ENCODE measurements around the gene GUCA1A.

DNA sequence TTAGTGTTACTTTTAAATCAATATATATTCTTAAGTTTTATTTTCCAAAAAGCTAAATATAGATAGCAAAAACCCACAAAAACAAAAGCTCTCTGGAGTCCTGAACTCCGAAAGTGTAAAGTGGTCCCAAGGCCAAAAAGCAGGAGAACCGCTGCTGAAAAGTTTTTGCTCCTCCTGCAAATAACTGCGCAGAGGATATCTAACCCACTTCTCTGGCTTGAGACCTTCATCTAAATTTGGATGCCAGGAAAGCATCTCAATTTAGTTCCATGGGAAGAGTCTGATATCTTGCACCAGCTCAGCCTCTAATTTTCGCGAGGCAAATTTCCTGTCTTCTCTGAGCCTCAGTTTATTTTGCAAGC is 44.0 kb downstream of the GUCA1A start:
- TF ChIP-seq, protein P1, sequence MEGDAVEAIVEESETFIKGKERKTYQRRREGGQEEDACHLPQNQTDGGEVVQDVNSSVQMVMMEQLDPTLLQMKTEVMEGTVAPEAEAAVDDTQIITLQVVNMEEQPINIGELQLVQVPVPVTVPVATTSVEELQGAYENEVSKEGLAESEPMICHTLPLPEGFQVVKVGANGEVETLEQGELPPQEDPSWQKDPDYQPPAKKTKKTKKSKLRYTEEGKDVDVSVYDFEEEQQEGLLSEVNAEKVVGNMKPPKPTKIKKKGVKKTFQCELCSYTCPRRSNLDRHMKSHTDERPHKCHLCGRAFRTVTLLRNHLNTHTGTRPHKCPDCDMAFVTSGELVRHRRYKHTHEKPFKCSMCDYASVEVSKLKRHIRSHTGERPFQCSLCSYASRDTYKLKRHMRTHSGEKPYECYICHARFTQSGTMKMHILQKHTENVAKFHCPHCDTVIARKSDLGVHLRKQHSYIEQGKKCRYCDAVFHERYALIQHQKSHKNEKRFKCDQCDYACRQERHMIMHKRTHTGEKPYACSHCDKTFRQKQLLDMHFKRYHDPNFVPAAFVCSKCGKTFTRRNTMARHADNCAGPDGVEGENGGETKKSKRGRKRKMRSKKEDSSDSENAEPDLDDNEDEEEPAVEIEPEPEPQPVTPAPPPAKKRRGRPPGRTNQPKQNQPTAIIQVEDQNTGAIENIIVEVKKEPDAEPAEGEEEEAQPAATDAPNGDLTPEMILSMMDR (IDR thresholded peaks at IDR 0.05 in 2 of 3, conservative IDR thresholded peaks at IDR 0.05 in 1 of 3; ENCODE audit: borderline replicate concordance in 1 of 3, insufficient read depth in 1 of 3, low read depth in 2 of 3, low read length in 2 of 3), result no peak
- TF ChIP-seq POLR2A (IDR thresholded peaks at IDR 0.05; ENCODE audit: borderline replicate concordance, extremely low read depth, insufficient read depth, insufficient read length) (no peak), ZBTB33 (IDR thresholded peaks at IDR 0.05; ENCODE audit: extremely low read depth, insufficient replicate concordance, low read length) (no peak), CEBPB (IDR thresholded peaks at IDR 0.05; ENCODE audit: low read depth) (no peak), EGR1 (IDR thresholded peaks at IDR 0.05; ENCODE audit: low read depth) (no peak), SRF (IDR thresholded peaks at IDR 0.05; ENCODE audit: low read depth) (no peak), POLR2AphosphoS5 (IDR thresholded peaks at IDR 0.05; ENCODE audit: low read depth, low read length) (no peak), JUND (IDR thresholded peaks at IDR 0.05) (no peak), EZH2phosphoT487 (IDR thresholded peaks at IDR 0.05; ENCODE audit: borderline replicate concordance) (no peak), ATF3 (IDR thresholded peaks at IDR 0.05) (no peak), ZFX (IDR thresholded peaks at IDR 0.05) (no peak), ELF1 (IDR thresholded peaks at IDR 0.05; ENCODE audit: borderline replicate concordance, low read depth) (no peak)
- TF ChIP-seq, protein P2, sequence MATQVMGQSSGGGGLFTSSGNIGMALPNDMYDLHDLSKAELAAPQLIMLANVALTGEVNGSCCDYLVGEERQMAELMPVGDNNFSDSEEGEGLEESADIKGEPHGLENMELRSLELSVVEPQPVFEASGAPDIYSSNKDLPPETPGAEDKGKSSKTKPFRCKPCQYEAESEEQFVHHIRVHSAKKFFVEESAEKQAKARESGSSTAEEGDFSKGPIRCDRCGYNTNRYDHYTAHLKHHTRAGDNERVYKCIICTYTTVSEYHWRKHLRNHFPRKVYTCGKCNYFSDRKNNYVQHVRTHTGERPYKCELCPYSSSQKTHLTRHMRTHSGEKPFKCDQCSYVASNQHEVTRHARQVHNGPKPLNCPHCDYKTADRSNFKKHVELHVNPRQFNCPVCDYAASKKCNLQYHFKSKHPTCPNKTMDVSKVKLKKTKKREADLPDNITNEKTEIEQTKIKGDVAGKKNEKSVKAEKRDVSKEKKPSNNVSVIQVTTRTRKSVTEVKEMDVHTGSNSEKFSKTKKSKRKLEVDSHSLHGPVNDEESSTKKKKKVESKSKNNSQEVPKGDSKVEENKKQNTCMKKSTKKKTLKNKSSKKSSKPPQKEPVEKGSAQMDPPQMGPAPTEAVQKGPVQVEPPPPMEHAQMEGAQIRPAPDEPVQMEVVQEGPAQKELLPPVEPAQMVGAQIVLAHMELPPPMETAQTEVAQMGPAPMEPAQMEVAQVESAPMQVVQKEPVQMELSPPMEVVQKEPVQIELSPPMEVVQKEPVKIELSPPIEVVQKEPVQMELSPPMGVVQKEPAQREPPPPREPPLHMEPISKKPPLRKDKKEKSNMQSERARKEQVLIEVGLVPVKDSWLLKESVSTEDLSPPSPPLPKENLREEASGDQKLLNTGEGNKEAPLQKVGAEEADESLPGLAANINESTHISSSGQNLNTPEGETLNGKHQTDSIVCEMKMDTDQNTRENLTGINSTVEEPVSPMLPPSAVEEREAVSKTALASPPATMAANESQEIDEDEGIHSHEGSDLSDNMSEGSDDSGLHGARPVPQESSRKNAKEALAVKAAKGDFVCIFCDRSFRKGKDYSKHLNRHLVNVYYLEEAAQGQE (IDR thresholded peaks at IDR 0.05; ENCODE audit: low read depth), result no peak
- TF ChIP-seq, protein P3, sequence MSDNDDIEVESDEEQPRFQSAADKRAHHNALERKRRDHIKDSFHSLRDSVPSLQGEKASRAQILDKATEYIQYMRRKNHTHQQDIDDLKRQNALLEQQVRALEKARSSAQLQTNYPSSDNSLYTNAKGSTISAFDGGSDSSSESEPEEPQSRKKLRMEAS (IDR thresholded peaks at IDR 0.05), result no peak
